Panc1 (cell line): ENCODE measurements around the gene CLMN. TPM values are rescaled to one million over a fixed set of nuclear protein-coding genes. Genes with fewer than 3 reads are reported as not detected.

ENCODE experiments used
- ATAC-seq: fragments of 200-7000 bp; cut with Tn5 transposase; 2 replicates; pipeline ENCODE4 v1.9.1; 2020; ENCODE audit warnings: mild to moderate bottlenecking, moderate library complexity
- BruUV-seq: library from RNA; stranded (reverse); fragments of 400-500 nt; replicated peaks from 2 replicates; lab custom pipeline; 2021; lab: Mats Ljungman, UMichigan
- CTCF ChIA-PET: fragments of 300-600 bp; sonication (Branson Sonifier 250); formaldehyde crosslinking; loops from one replicate; lab custom pipeline; 2022; ENCODE audit warnings: antibody characterized with exemption; lab: Charles Lee
- POLR2A ChIA-PET: fragments of 300-600 bp; sonication (Branson Sonifier 250); formaldehyde crosslinking; loops from one replicate; lab custom pipeline; 2022; ENCODE audit warnings: antibody characterized with exemption; lab: Charles Lee
- DNase-seq: peaks from one replicate; pipeline ENCODE4 v3.0.0-alpha.2; 2010; ENCODE audit warnings: low read depth, low spot score
- H3K27ac ChIP-seq: 2 replicates; pipeline ENCODE4 v1.5.1; 2011; ENCODE audit warnings: mild to moderate bottlenecking, low read length, inconsistent platforms
- H3K27me3 ChIP-seq: fragments of 200-500 bp; sonication (Bioruptor generic); 2 replicates; pipeline ENCODE4 v1.6.0; 2014; ENCODE audit warnings: low read length, inconsistent platforms; ENCODE audit not compliant: control insufficient read depth, insufficient read depth
- H3K36me3 ChIP-seq: fragments of 200-500 bp; sonication (Bioruptor generic); 2 replicates; pipeline ENCODE4 v1.5.1; 2014; ENCODE audit warnings: inconsistent platforms, mild to moderate bottlenecking, low read length, moderate library complexity; ENCODE audit not compliant: control insufficient read depth, insufficient read depth
- H3K4me1 ChIP-seq: 2 replicates; pipeline ENCODE4 v1.5.1; 2011; ENCODE audit warnings: inconsistent platforms, mild to moderate bottlenecking, low read length, moderate library complexity; ENCODE audit not compliant: control insufficient read depth, insufficient read depth
- H3K4me3 ChIP-seq, 2 experiments: 2 replicates each; pipeline ENCODE4 v1.5.1; 2011 to 2012; ENCODE audit warnings: low read depth in 2 of 2, low read length in 2 of 2, mild to moderate bottlenecking in 2 of 2, inconsistent platforms in 1 of 2, moderate library complexity in 1 of 2
- H3K9me3 ChIP-seq: fragments of 200-500 bp; sonication (Bioruptor generic); 2 replicates; pipeline ENCODE4 v1.5.1; 2014; ENCODE audit warnings: low read depth, mild to moderate bottlenecking, inconsistent platforms, low read length, moderate library complexity; ENCODE audit not compliant: control insufficient read depth, insufficient read depth
- CTCF ChIP-seq: fragments of 450-650 bp; IDR thresholded peaks from 2 replicates; pipeline ENCODE4 v1.5.1; 2017; ENCODE audit warnings: mild to moderate bottlenecking
- POLR2AphosphoS5 ChIP-seq: IDR thresholded peaks from 2 replicates; pipeline ENCODE4 v1.6.1; 2012; ENCODE audit warnings: mild to moderate bottlenecking, low read depth, low read length, moderate library complexity
- REST ChIP-seq, 2 experiments: IDR thresholded peaks; 2 replicates each; pipeline ENCODE4 v1.6.1; 2011 to 2012; ENCODE audit warnings: low read depth in 2 of 2, control low read depth in 1 of 2, low read length in 1 of 2, mild to moderate bottlenecking in 1 of 2, moderate library complexity in 1 of 2; ENCODE audit not compliant: insufficient read depth in 1 of 2
- SIN3A ChIP-seq: IDR thresholded peaks from 2 replicates; pipeline ENCODE4 v1.6.1; 2012; ENCODE audit warnings: low read depth, mild to moderate bottlenecking, low read length, moderate library complexity, borderline replicate concordance; ENCODE audit not compliant: insufficient read depth
- TCF7L2 ChIP-seq: IDR thresholded peaks from 2 replicates; pipeline ENCODE4 v1.6.1; 2011; ENCODE audit warnings: mild to moderate bottlenecking, low read depth, low read length, inconsistent platforms
- in situ Hi-C: cut with HindIII; loops from 2 replicates; pipeline ENCODE4 v1.10.0; 2016; ENCODE audit warnings: low sequenced_read_pairs, low pct_unique_long_range_greater_than_20kb
- intact Hi-C: fragments of 100-400 bp; cut with micrococcal nuclease; formaldehyde crosslinking; loops from one replicate; pipeline ENCODE4 v1.10.0; 2022; ENCODE audit not compliant: unreplicated experiment
- total RNA-seq: library from RNA; stranded (reverse); gene quantifications from one replicate; pipeline ENCODE4 v1.2.1, GENCODE V29; 2021; ENCODE audit not compliant: unreplicated experiment

Gene CLMN
- total RNA-seq, 1 experiment from 2014 or later, result 34.9 TPM

- CTCF ChIA-PET, result no interaction called here
Observed at GRCh38 chr14:95337041-95337595, 17.4 kb upstream of the CLMN start.

GRCh38 chr14:95336192-95336760 lies 16.6 kb upstream of the CLMN start:
- DNase-seq (no peak), ATAC-seq (no peak)
- no peaks in the 10 kb centered on the region for H3K27me3 ChIP-seq
- CTCF ChIA-PET, result no interaction called here
- POLR2A ChIA-PET, result no interaction called here
- no peaks in the 10 kb centered on the region for H3K4me1 ChIP-seq
- H3K36me3 ChIP-seq, result no peaks in the 10 kb centered on the region
- no TSS peak for BruUV-seq
- H3K9me3 ChIP-seq, result no peaks in the 10 kb centered on the region
- no peak overlapping the region for H3K4me3 ChIP-seq
- in situ Hi-C loops, result no loop called here
- TF ChIP-seq SIN3A (no peak), TCF7L2 (no peak), CTCF (no peak), POLR2AphosphoS5 (no peak), REST (IDR thresholded peaks at IDR 0.05; ENCODE audit: insufficient read depth in 1 of 2, low read depth in 2 of 2, low read length in 1 of 2) (no peak)
- no peak overlapping the region for H3K27ac ChIP-seq
- intact Hi-C loops, result no loop called here

More at GRCh38 chr14:95337041-95337595, 17.4 kb upstream of the CLMN start:
- intact Hi-C loops, result no loop called here
- ATAC-seq (no peak), DNase-seq (no peak)
- no peaks in the 10 kb centered on the region for H3K36me3 ChIP-seq
- H3K27me3 ChIP-seq, result no peaks in the 10 kb centered on the region
- no peak overlapping the region for H3K4me3 ChIP-seq
- H3K9me3 ChIP-seq, result no peaks in the 10 kb centered on the region
- POLR2A ChIA-PET, result no interaction called here
- no peak overlapping the region for H3K27ac ChIP-seq
- no peaks in the 10 kb centered on the region for H3K4me1 ChIP-seq
- no peak for TF ChIP-seq REST (IDR thresholded peaks at IDR 0.05; ENCODE audit: insufficient read depth in 1 of 2, low read depth in 2 of 2, low read length in 1 of 2)
- TF ChIP-seq CTCF, result no peak
- no peak for TF ChIP-seq POLR2AphosphoS5
- TF ChIP-seq SIN3A, result no peak
- TF ChIP-seq TCF7L2, result no peak
- no TSS peak for BruUV-seq
- in situ Hi-C loops, result no loop called here
